ENCODE data around the gene CNOT8.
"Not testable (repeated sequence)": the region's sequence is repeated elsewhere in the genome, so short reads cannot be mapped to it uniquely, and the experiment has no call there.

Gene CNOT8

GRCh38 chr5:154858297-154858971 lies at the start of gene CNOT8:
Gene CNOT8, plus strand, starts transcription at chr5:154858627. Its CDS starts 4,652 bp downstream, at chr5:154863279.
- peak; percentile 88 to 99 (median 98) for DNase-seq

DNA sequence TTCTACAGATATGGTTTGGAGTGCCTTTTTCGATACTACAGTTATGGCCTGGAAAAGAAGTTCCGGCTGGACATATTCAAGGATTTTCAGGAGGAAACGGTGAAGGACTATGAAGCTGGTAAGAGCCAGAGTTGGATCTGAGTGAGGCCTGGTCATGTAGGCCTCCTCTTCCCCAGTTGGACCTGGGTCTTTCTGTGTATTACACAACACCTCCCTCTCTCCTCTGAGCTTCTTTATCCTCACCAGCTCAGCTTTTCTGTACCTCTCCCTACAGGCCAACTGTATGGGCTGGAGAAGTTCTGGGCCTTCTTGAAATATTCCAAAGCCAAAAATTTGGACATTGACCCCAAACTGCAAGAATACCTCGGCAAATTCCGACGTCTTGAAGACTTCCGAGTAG lies 47.2 kb upstream of the CNOT8 start:
- no peak for DNase-seq

DNA sequence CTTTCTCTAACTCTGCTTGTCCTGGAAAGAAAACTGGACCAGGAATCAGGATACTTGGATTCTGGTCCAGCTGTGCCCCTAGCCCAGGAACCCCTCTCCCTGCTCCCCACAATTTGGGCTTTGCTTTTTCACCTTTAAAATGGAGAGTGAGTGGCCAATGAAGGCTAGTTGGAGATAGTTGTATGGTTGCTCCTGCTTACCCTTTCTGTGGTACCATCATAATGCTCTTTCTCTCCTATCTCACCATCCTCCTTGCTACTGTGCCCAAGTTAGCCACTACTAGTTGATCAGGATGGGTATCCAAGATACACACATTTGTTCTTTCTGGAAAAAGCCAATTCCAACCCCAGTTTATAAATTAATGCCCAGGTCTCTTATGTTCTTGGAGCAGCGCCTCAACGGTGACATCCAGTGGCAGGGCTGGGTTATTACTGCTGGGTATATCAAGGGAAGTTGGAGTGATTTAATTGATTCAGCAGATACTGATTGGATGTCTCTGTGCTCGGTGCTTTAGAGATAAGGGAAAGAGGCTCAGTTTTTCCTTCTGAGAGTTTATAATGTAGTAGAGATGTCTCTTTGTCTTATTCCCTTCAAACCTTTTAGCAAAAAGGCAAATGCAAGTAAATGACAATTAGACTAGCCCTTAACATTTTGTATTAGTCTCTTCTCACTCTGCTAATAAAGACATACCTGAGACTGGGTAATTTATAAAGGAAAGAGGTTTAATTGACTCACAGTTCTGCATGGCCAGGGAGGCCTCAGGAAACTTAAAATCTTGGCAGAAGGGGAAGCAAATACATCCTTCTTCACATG lies 46.6 kb upstream of the CNOT8 start:
- peak in 4 of 14 donors; percentile 6 to 42 (median 24) for DNase-seq

DNA sequence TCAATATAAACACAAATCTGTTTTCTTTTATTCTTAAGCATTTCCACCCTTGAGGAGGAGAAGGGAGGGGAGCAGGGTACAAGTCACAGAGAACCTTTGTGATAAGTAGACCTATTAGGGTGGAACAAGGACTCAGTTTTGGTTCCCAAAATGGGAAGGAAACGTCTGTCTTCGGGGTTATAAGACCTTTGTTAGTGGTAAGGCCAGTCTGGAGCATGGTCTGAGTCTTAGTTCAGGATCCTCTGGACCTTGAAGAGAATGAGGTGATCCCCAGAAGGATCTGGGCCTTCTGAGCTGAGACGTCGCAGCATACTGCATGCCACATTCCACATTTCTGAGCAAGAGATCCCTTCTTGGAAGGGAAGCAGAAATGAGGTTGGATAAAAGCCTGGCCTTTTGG lies 45.3 kb upstream of the CNOT8 start:
- no peak for DNase-seq

GRCh38 chr5:154813736-154814135 lies 44.7 kb upstream of the CNOT8 start:
- no peak for DNase-seq

- no peak for DNase-seq
Observed at GRCh38 chr5:154815025-154815424, 43.4 kb upstream of the CNOT8 start.

- DNase-seq = no peak
Observed at GRCh38 chr5:154815684-154816247, 42.7 kb upstream of the CNOT8 start.

DNA sequence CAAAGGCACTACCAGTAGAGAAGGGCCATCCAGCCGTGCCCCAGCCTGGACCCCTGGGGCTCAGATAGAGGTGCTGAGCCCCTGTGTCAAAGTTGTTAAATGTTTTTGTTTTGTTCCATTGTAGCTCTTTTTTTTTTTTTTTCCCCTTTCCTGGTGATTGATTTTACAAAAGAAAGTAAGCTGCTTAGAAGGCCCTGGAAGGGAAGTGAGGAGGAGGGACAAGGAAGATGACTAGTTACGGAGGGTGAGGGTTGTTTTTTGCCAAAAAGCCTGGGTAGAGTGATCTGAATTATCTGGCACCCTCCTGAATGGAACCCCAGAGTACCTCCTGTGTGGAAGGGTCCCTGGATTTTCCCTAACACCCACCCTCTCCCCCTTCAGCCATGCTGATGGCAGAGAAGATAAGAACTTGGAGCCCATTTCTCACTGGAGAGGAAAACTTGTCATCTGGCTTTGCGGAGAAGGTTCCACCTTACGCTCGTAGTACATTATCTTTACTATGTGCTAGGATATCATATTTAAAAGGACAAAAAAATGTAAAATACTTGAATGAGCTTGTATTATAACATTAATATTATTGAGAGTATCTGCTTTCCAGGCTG lies 41.4 kb upstream of the CNOT8 start:
- no peak for DNase-seq

GRCh38 chr5:154817815-154818214 lies 40.6 kb upstream of the CNOT8 start:
- DNase-seq = no peak

GRCh38 chr5:154818471-154819116 lies 39.8 kb upstream of the CNOT8 start:
- no peak for DNase-seq

DNA sequence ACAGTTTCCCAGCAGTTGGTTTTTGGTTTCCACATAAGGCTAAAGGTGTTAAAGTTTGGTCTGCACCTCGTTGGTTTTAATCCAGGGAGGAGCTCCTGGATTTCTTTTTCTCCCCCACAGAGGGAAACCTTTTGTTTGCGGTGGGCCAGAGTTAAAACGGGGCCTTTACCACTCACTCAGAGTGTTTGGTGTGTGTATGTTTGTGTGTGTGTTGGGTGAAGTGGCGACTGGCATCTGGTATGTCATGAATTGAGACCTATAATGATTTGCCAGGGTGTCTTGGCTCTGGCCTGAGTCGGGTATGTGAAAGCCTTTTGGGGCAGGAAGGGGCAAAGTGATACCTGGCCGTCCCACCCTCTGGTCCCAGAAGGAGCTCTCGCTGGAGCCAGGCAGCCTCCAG lies 38.9 kb upstream of the CNOT8 start:
- DNase-seq = no peak

DNA sequence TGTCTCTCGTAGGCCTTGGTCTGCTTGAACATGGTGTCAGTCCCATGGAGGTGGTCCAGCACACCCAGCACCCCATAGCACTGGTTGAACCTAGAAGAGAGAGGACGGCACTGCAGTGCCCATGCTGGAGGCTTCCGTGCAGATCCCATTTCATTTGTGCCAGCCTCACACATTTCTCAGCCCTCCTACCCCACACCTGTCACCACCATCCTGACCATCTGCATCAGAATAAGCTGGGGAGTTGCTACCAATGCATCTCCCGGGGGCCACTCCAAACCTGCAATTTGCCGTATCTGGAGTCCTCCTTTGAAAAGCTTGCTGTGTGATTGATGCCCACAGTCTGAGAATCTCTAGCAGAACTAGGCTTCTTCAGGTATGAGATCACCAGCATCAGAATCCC lies 38.0 kb upstream of the CNOT8 start:
- no peak for DNase-seq

DNA sequence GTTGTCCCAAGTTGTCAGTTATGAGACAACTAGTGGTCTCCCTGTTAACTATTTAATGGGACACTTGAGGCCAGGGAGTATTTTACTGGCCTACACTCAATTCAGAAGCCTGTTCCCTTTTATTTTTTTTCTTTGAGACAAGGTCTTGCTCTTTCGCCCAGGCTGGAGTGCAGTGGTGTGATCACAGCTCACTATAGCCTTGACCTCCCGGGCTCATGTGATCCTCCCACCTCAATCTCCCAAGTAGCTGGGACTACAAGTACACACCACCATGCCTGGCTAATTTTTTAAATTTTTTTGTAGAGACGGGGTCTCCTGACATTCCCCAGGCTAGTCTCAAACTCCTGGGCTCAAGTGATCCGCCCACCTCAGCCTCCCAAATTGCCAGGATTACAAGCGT lies 35.5 kb upstream of the CNOT8 start:
- not testable (repeated sequence) for DNase-seq

GRCh38 chr5:154823605-154824004 lies 34.8 kb upstream of the CNOT8 start:
- DNase-seq = no peak

DNA sequence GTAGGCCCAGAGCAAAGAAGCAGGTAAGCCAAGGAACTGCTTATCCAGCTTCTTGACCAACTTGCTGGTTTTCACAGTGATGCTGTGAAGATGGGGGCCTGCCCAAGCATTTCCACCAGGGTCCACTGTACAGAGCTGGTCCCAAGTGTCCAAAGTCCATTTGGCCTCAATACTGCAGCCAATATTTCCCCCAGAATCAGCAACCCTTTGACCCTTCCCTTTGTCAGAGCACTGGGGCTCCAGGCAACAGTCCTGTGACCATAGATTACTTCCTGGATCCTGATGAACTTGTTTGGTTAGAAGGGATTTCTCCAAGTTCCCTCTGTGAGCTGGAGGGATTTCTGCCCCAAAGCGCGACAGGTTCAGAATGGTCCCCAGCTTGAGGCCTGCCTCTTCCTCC lies 34.4 kb upstream of the CNOT8 start:
- no peak for DNase-seq

DNA sequence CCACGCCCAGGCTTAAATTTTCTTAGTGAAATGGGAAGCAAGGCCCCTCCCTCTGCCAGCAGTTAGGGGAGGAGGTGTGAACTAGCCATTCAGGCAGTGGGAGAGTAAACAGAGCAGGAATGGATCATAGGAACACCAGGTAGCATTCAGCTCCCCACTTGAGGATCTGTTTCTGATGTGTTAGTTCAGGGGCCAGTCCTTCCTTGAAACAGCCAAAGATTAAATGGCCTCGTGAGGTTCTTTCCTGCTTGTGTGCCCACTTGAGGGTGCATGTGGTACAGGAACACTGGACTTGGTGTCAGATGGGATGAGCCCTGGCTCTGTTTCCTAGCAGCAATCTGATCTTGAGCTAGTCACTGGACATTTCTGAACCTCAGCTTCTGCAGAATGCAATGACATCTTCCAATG lies 29.2 kb upstream of the CNOT8 start:
- no peak for DNase-seq

DNA sequence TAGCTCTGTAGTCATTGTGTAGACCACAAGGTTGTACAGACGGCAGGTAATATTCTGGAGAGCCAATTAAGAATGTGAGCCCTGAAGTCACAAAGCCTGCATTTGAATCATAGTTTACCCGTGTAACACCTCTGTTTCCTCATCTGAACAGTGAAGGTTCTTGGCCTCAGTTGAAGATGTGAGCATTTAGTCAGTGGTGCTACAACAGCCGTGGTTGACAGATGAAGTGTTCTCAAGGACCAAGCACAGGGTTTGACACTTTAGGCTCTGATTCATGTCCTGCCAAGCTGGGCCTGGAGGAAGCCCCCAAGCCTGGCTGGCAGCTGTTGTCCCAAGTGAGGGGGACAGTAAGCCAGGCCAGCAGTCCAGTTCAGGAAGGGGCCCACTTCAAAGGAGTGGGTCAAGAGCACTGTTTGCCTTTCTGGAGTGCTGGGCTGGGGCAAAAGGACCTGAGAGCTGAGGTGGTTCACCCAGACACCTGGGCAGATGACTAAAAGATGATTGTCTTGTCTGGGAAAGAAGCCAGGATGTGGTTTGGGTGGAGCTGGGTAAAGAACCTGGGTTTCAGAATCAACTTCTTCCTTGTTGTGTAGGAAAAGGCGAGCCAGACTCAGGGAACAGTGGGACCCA lies 28.7 kb upstream of the CNOT8 start:
- DNase-seq = no peak

DNA sequence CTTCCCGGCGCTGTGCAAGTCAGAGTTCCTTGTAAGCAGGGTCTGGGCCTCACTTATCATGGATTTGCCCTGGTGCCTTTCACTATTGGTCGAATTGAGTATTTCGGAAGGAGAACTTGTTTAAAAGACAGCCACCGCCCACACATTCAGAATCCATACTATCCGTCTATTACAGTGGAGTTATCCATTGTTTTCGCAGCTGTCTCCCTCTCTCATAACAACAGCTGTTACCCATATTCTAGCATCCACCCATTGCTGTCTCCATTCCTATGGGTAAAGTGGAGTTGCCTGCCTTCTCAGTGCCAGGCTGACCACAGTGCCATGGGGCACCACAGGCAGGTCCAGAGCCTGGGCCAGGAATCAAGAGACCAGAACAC lies 28.2 kb upstream of the CNOT8 start:
- DNase-seq = no peak

DNA sequence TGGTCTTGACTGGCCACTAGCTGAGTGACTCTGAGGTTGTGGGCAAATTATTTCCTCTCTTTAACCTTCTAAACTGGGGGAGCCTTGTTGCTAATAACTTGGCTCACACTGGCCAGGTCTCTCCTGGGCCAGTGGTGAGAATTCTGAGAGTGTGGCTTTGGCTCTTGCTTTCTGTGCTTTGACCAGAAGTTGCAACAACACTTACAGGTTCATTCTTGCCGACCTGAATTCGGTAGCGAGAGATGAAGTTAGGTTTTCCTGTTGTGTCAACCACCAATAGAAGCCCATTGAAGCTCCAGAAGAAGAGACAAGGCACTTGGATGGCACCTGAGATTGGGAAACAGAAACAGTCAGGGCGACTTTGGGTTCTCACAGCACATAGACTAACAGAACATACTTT lies 27.8 kb upstream of the CNOT8 start:
- DNase-seq = no peak

GRCh38 chr5:154831451-154831850 lies 27.0 kb upstream of the CNOT8 start:
- DNase-seq = no peak

DNA sequence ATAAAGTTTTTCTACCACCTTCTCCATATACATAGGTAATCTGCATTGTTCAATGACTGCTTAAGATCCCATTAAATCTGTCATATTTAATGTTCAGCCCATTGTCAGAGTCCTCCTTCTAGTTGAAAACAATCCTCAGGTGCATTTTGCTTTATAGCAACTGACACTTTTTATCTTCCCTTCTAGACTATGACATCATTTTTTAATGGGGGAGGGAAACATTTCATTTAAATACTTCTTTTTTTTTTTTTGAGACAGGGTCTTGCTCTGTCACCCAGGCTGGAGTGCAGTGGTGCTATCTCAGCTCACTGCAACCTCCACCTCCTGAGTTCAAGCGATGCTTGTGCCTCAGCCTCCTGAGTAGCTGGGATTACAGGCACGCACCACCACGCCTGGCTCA lies 25.6 kb upstream of the CNOT8 start:
- not testable (repeated sequence) for DNase-seq

DNA sequence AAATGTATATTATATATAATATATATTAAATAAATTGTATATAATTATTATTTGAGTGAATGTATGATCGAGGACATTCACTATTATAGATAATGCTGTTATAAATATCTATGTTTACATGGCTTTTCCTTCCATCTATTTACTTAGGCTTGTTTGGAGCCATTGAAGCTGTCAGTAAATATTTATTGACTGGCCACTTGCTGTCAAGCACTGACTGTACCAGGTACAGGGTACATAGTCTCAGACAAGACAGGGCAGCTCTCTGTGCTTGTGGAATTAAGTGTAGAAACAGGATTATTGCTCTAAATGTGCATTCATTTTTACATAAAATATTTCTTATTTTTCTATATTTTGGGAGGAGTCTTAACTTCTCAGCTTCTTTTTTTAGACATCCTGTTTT lies 24.4 kb upstream of the CNOT8 start:
- DNase-seq = no peak

DNA sequence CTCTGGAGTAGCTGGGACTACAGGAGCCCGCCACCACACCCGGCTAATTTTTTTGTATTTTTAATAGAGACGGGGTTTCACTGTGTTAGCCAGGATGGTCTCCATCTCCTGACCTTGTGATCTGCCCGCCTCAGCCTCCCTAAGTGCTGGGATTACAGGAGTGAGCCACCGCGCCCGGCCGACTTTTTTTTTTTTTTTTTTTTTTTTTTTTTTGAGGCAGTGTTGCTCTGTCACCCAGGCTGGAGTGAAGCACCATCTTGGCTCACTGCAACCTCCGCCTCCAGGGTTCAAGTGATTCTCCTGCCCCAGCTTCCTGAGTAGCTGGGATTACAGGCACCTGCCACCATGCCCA lies 22.8 kb upstream of the CNOT8 start:
- DNase-seq = not testable (repeated sequence)

All from C1 segment of cervical spinal cord (tissue), 14 donors.